Progenitor cell of endocrine pancreas (in vitro differentiated cells): ENCODE data around the gene FLRT2. TPM values are rescaled to one million over a fixed set of nuclear protein-coding genes. Genes with fewer than 3 reads are reported as not detected.

ENCODE experiments used
- DNase-seq: peaks from one replicate; pipeline ENCODE4 v3.0.0; 2021; ENCODE audit warnings: low spot score; ENCODE audit not compliant: unreplicated experiment
- H3K27ac Mint-ChIP-seq: 2 replicates; pipeline ENCODE4 v1.8.0; 2021; ENCODE audit warnings: mild to moderate bottlenecking, moderate library complexity, mixed read lengths
- H3K27me3 Mint-ChIP-seq: 2 replicates; pipeline ENCODE4 v1.8.0; 2021; ENCODE audit warnings: mixed read lengths
- H3K36me3 Mint-ChIP-seq: 2 replicates; pipeline ENCODE4 v1.8.0; 2022; ENCODE audit warnings: mixed read lengths; ENCODE audit not compliant: insufficient read depth
- H3K4me1 Mint-ChIP-seq: 2 replicates; pipeline ENCODE4 v1.8.0; 2021; ENCODE audit warnings: low read depth, mixed read lengths
- H3K4me3 Mint-ChIP-seq: 2 replicates; pipeline ENCODE4 v1.8.0; 2021; ENCODE audit warnings: low read depth, mild to moderate bottlenecking, moderate library complexity, mixed read lengths
- H3K9me3 Mint-ChIP-seq: 2 replicates; pipeline ENCODE4 v1.8.0; 2021; ENCODE audit warnings: low read depth, mixed read lengths
- total RNA-seq: library from RNA; stranded (reverse); gene quantifications from 2 replicates; pipeline ENCODE4 v1.2.1, GENCODE V29; 2021
- TF ChIP-seq, protein P1 (sequence below): fragments of 200-600 bp; sonication (generic); IDR thresholded peaks from one replicate; pipeline ENCODE4 v1.5.0; 2021; ENCODE audit warnings: antibody characterized with exemption, mild to moderate bottlenecking; ENCODE audit not compliant: unreplicated experiment

The FLRT2 gene
- total RNA-seq, 1 donor from 2014 or later, result 312 TPM

GRCh38 chr14:85572845-85573244 lies 42.9 kb downstream of the FLRT2 start:
- peaks cover 37% of the 10 kb centered on the region for H3K4me1 Mint-ChIP-seq

DNA sequence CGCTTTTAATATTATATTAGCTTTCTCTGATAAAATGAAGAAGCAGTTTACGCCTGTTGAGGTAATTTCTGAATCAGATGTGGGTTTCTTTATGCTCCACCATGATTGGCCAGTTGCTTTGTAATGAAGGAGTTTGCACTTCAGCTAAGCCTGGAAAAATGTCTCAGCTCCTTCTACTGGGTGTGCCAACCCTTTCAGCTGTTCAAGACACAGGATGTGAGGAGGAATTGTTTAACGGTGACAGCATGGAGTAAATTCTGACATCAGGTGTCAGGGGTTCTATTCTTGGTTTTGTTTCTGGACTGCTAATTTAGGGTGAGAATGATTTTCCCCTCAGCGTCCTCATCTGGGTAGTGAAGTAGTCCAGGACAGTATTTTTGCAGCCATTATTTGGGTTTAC lies 43.5 kb downstream of the FLRT2 start:
- TF ChIP-seq, protein P1, sequence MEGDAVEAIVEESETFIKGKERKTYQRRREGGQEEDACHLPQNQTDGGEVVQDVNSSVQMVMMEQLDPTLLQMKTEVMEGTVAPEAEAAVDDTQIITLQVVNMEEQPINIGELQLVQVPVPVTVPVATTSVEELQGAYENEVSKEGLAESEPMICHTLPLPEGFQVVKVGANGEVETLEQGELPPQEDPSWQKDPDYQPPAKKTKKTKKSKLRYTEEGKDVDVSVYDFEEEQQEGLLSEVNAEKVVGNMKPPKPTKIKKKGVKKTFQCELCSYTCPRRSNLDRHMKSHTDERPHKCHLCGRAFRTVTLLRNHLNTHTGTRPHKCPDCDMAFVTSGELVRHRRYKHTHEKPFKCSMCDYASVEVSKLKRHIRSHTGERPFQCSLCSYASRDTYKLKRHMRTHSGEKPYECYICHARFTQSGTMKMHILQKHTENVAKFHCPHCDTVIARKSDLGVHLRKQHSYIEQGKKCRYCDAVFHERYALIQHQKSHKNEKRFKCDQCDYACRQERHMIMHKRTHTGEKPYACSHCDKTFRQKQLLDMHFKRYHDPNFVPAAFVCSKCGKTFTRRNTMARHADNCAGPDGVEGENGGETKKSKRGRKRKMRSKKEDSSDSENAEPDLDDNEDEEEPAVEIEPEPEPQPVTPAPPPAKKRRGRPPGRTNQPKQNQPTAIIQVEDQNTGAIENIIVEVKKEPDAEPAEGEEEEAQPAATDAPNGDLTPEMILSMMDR, result no peak
- no peaks in the 10 kb centered on the region for H3K27me3 Mint-ChIP-seq
- H3K27ac Mint-ChIP-seq, result no peak overlapping the region

More at GRCh38 chr14:85572845-85573244, 42.9 kb downstream of the FLRT2 start:
- no peak for DNase-seq
- Mint-ChIP-seq H3K27me3 (no peaks in the 10 kb centered on the region), H3K27ac (no peak overlapping the region), H3K4me3 (no peak overlapping the region), H3K9me3 (no peaks in the 10 kb centered on the region), H3K36me3 (peaks cover 22% of the 10 kb centered on the region)
- TF ChIP-seq, protein P1, result no peak

GRCh38 chr14:85574853-85575616 lies 45.1 kb downstream of the FLRT2 start:
- no peaks in the 10 kb centered on the region for H3K9me3 Mint-ChIP-seq
- no peaks in the 10 kb centered on the region for H3K27me3 Mint-ChIP-seq
- H3K36me3 Mint-ChIP-seq, result peaks cover 15% of the 10 kb centered on the region
- H3K4me3 Mint-ChIP-seq, result no peak overlapping the region
- DNase-seq, result no peak
- H3K27ac Mint-ChIP-seq, result peak overlapping the region; percentile 67
- TF ChIP-seq, protein P1, result no peak
- H3K4me1 Mint-ChIP-seq, result peaks cover 41% of the 10 kb centered on the region

More for the DNA sequence above, 43.5 kb downstream of the FLRT2 start:
- H3K36me3 Mint-ChIP-seq, result peaks cover 18% of the 10 kb centered on the region
- H3K4me1 Mint-ChIP-seq, result peaks cover 37% of the 10 kb centered on the region
- no peak overlapping the region for H3K4me3 Mint-ChIP-seq
- no peaks in the 10 kb centered on the region for H3K9me3 Mint-ChIP-seq
- DNase-seq, result no peak

GRCh38 chr14:85575617-85575898 lies 45.6 kb downstream of the FLRT2 start:
- Mint-ChIP-seq H3K27ac (peak overlapping the region; percentile 67), H3K36me3 (peaks cover 15% of the 10 kb centered on the region), H3K9me3 (no peaks in the 10 kb centered on the region), H3K4me3 (no peak overlapping the region), H3K27me3 (no peaks in the 10 kb centered on the region), H3K4me1 (peaks cover 41% of the 10 kb centered on the region)
- TF ChIP-seq, protein P1, result no peak
- DNase-seq, result no peak

DNA sequence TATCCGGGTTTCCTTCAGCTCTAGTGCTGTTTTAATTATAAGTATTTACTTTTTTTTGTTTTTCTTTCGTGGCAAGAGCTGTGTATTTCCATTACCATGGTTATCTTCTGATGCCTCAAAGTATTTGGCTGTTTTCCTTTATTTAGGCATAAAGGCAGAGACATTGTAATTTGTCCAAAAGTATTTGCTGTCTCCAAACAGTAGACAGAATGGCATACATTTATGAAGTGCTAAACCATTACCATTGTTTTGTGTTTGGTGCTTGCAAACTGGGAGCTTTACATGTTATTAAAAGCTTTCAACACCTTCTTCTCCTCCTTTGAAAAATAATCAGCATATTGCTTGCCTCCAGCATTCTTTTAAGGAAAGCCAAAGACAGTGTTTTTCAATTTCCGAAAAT lies 46.3 kb downstream of the FLRT2 start:
- peaks cover 37% of the 10 kb centered on the region for H3K4me1 Mint-ChIP-seq
- H3K4me3 Mint-ChIP-seq, result no peak overlapping the region
- peak overlapping the region; percentile 49 for H3K27ac Mint-ChIP-seq
- no peak for DNase-seq
- H3K9me3 Mint-ChIP-seq, result no peaks in the 10 kb centered on the region
- no peaks in the 10 kb centered on the region for H3K27me3 Mint-ChIP-seq
- H3K36me3 Mint-ChIP-seq, result peaks cover 16% of the 10 kb centered on the region
- TF ChIP-seq, protein P1, result no peak
